Neural crest cell (in vitro differentiated cells): ENCODE data around the gene SLC5A11. TPM values are rescaled to one million over a fixed set of nuclear protein-coding genes. Genes with fewer than 3 reads are reported as not detected.

ENCODE experiments used
- DNase-seq: peaks from one replicate; pipeline ENCODE4 v3.0.0; 2021; ENCODE audit warnings: low read depth, mixed read lengths, low spot score
- H3K27ac Mint-ChIP-seq: one replicate; pipeline ENCODE4 v1.8.0; 2021; ENCODE audit warnings: mild to moderate bottlenecking, mixed read lengths; ENCODE audit not compliant: unreplicated experiment
- H3K27me3 Mint-ChIP-seq: 2 replicates; pipeline ENCODE4 v1.8.0; 2021; ENCODE audit warnings: low read depth, mild to moderate bottlenecking, mixed read lengths
- H3K36me3 Mint-ChIP-seq: 2 replicates; pipeline ENCODE4 v1.8.0; 2021; ENCODE audit warnings: low read depth, mild to moderate bottlenecking, mixed read lengths
- H3K4me1 Mint-ChIP-seq: 2 replicates; pipeline ENCODE4 v1.8.0; 2021; ENCODE audit warnings: mixed read lengths
- H3K4me3 Mint-ChIP-seq: one replicate; pipeline ENCODE4 v1.8.0; 2021; ENCODE audit warnings: mild to moderate bottlenecking, mixed read lengths
- H3K9me3 Mint-ChIP-seq: 2 replicates; pipeline ENCODE4 v1.8.0; 2021; ENCODE audit warnings: mixed read lengths
- CTCF ChIP-seq: fragments of 200-600 bp; sonication (generic); conservative IDR thresholded peaks from 2 replicates; pipeline ENCODE4 v1.5.0; 2021; ENCODE audit warnings: antibody characterized with exemption, mild to moderate bottlenecking
- total RNA-seq: library from RNA; stranded (reverse); gene quantifications from 2 replicates; pipeline ENCODE4 v1.2.1, GENCODE V29; 2021

The SLC5A11 gene
- total RNA-seq, 1 donor from 2014 or later, result not detected

- no peak overlapping the region for H3K27ac Mint-ChIP-seq
- no peak for DNase-seq
- TF ChIP-seq CTCF, result no peak
- H3K4me3 Mint-ChIP-seq, result no peak overlapping the region
- no peaks in the 10 kb centered on the region for H3K36me3 Mint-ChIP-seq
- H3K27me3 Mint-ChIP-seq, result peaks cover 5% of the 10 kb centered on the region
- H3K4me1 Mint-ChIP-seq, result no peaks in the 10 kb centered on the region
- no peaks in the 10 kb centered on the region for H3K9me3 Mint-ChIP-seq
These were observed 990 bp downstream of the SLC5A11 start for GRCh38 chr16:24846548-24847357.

- DNase-seq, result no peak
- Mint-ChIP-seq H3K27me3 (peaks cover 5% of the 10 kb centered on the region), H3K4me1 (no peaks in the 10 kb centered on the region), H3K9me3 (no peaks in the 10 kb centered on the region), H3K27ac (no peak overlapping the region), H3K36me3 (no peaks in the 10 kb centered on the region), H3K4me3 (no peak overlapping the region)
- TF ChIP-seq CTCF, result no peak
These were observed 1.5 kb downstream of the SLC5A11 start for GRCh38 chr16:24847358-24847664.

GRCh38 chr16:24848065-24848464 is 2.3 kb downstream of the SLC5A11 start:
- no peak overlapping the region for H3K27ac Mint-ChIP-seq
- DNase-seq, result no peak
- no peak overlapping the region for H3K4me3 Mint-ChIP-seq
- peaks cover 5% of the 10 kb centered on the region for H3K27me3 Mint-ChIP-seq
- no peaks in the 10 kb centered on the region for H3K9me3 Mint-ChIP-seq
- H3K4me1 Mint-ChIP-seq, result no peaks in the 10 kb centered on the region
- no peaks in the 10 kb centered on the region for H3K36me3 Mint-ChIP-seq
- TF ChIP-seq CTCF, result no peak

GRCh38 chr16:24849641-24850040 is 3.9 kb downstream of the SLC5A11 start:
- Mint-ChIP-seq H3K4me1 (no peaks in the 10 kb centered on the region), H3K9me3 (no peaks in the 10 kb centered on the region), H3K36me3 (no peaks in the 10 kb centered on the region), H3K27ac (no peak overlapping the region), H3K4me3 (no peak overlapping the region), H3K27me3 (peaks cover 5% of the 10 kb centered on the region)
- TF ChIP-seq CTCF, result no peak
- no peak for DNase-seq

- no peak for DNase-seq
- Mint-ChIP-seq H3K4me3 (no peak overlapping the region), H3K4me1 (no peaks in the 10 kb centered on the region), H3K27me3 (peaks cover 5% of the 10 kb centered on the region), H3K36me3 (no peaks in the 10 kb centered on the region), H3K9me3 (no peaks in the 10 kb centered on the region), H3K27ac (no peak overlapping the region)
- TF ChIP-seq CTCF, result no peak
These were observed 4.7 kb downstream of the SLC5A11 start for GRCh38 chr16:24850289-24850938.
